HEK293T (cell line): ENCODE data around the gene UNC5B.

Experiments used
- BHLHE40 ChIP-seq: fragments of 450-650 bp; IDR thresholded peaks from 2 replicates; pipeline ENCODE4 v1.6.1; 2016; ENCODE audit warnings: mild to moderate bottlenecking, moderate library complexity, borderline replicate concordance
- ELF4 ChIP-seq: fragments of 450-650 bp; IDR thresholded peaks from 2 replicates; pipeline ENCODE4 v1.6.1; 2017; ENCODE audit warnings: antibody characterized with exemption
- FOXK2 ChIP-seq: fragments of 450-650 bp; IDR thresholded peaks from 2 replicates; pipeline ENCODE4 v1.6.1; 2016; ENCODE audit warnings: mild to moderate bottlenecking
- FOXM1 ChIP-seq: fragments of 450-650 bp; IDR thresholded peaks from 2 replicates; pipeline ENCODE4 v1.6.1; 2017; ENCODE audit warnings: mild to moderate bottlenecking, borderline replicate concordance
- L3MBTL2 ChIP-seq: fragments of 450-650 bp; conservative IDR thresholded peaks from 2 replicates; pipeline ENCODE4 v1.6.1; 2016; ENCODE audit warnings: mild to moderate bottlenecking
- LEF1 ChIP-seq: fragments of 450-650 bp; IDR thresholded peaks from 2 replicates; pipeline ENCODE4 v1.6.1; 2017; ENCODE audit warnings: mild to moderate bottlenecking, borderline replicate concordance
- SP1 ChIP-seq: fragments of 450-650 bp; IDR thresholded peaks from 2 replicates; pipeline ENCODE4 v1.6.1; 2017

- TF ChIP-seq L3MBTL2: no peak
- 0 out of 2 replicates have a peak, but pooled peaks have one; percentile 45 for TF ChIP-seq LEF1
- no peak for TF ChIP-seq SP1
- no peak for TF ChIP-seq ELF4
- TF ChIP-seq BHLHE40: no peak
- peak; percentile 70; the same call in 1 of the 2 replicates for TF ChIP-seq FOXM1
- TF ChIP-seq FOXK2: no peak
These were observed 23.9 kb downstream of the UNC5B start for GRCh38 chr10:71236286-71236685.
